Left ventricle myocardium inferior (tissue), 1 donor: Measurements from ENCODE around the gene OR1L6. TPM values are rescaled to one million over a fixed set of nuclear protein-coding genes. Genes with fewer than 3 reads are reported as not detected.

ENCODE experiments used
- DNase-seq: peaks from one replicate; pipeline ENCODE4 v3.0.0-alpha.2; 2020
- H3K27ac ChIP-seq: fragments of 200-600 bp; replicated peaks from 2 replicates; pipeline ENCODE4 v1.8.0; 2021
- H3K27me3 ChIP-seq: fragments of 200-600 bp; 2 replicates; pipeline ENCODE4 v1.8.0; 2021; ENCODE audit warnings: low read depth
- H3K36me3 ChIP-seq: fragments of 200-600 bp; 2 replicates; pipeline ENCODE4 v1.8.0; 2021
- H3K4me1 ChIP-seq: fragments of 200-600 bp; 2 replicates; pipeline ENCODE4 v1.8.0; 2021
- H3K4me3 ChIP-seq: fragments of 200-600 bp; 2 replicates; pipeline ENCODE4 v1.8.0; 2021; ENCODE audit warnings: mild to moderate bottlenecking, moderate library complexity
- H3K9me3 ChIP-seq: fragments of 200-600 bp; replicated peaks from 2 replicates; pipeline ENCODE4 v1.8.0; 2021
- CTCF ChIP-seq: fragments of 200-600 bp; IDR thresholded peaks from 2 replicates; pipeline ENCODE4 v1.8.0; 2021; ENCODE audit warnings: antibody characterized with exemption, mild to moderate bottlenecking, borderline replicate concordance
- intact Hi-C: fragments of 100-400 bp; cut with micrococcal nuclease; formaldehyde crosslinking; loops from one replicate; pipeline ENCODE4 v1.11.0; 2022
- long read RNA-seq: library from polyadenylated mRNA; unstranded; transcript quantifications from one replicate; pipeline ENCODE4 v2.0.0, GENCODE V29; 2021
- total RNA-seq: library from RNA; stranded (reverse); fragmentation: NEBNext Ultra II Directional; extraction: Animal tissue kit (Norgen Biotek cat#: 25700); gene quantifications from one replicate; pipeline ENCODE4 v1.2.1, GENCODE V29; 2021
- donor health status: DM: no; HTN: yes; CAD: no; lungs with severe emphysema.

Gene OR1L6
- total RNA-seq, result not detected
- long read RNA-seq, result 0 reads

GRCh38 chr9:122742003-122742402, at the start of gene OR1L6:
Gene OR1L6, plus strand, starts transcription at chr9:122742303. Its CDS starts 7,545 bp downstream, at chr9:122749848.
- TF ChIP-seq CTCF, result no peak
- no peak for DNase-seq
- H3K4me1 ChIP-seq, result no peaks in the 10 kb centered on the region
- no peak within 1 kb of the TSS for H3K27ac ChIP-seq
- intact Hi-C loops, result no loop called here
- no peak within 1 kb of the TSS for H3K4me3 ChIP-seq
- H3K36me3 ChIP-seq, result no peaks in the 10 kb centered on the region
- H3K27me3 ChIP-seq, result no peaks in the 10 kb centered on the region
- H3K9me3 ChIP-seq, result peaks cover 46% of the 10 kb centered on the region

GRCh38 chr9:122695696-122696095, 46.4 kb upstream of the OR1L6 start:
- no peak overlapping the region for H3K4me3 ChIP-seq
- H3K27ac ChIP-seq, result no peak overlapping the region
- intact Hi-C loops, result no loop called here
- H3K27me3 ChIP-seq, result no peaks in the 10 kb centered on the region
- no peak for TF ChIP-seq CTCF
- H3K36me3 ChIP-seq, result no peaks in the 10 kb centered on the region
- H3K4me1 ChIP-seq, result no peaks in the 10 kb centered on the region
- peaks cover 49% of the 10 kb centered on the region for H3K9me3 ChIP-seq
- DNase-seq, result no peak

- H3K36me3 ChIP-seq, result no peaks in the 10 kb centered on the region
- H3K27ac ChIP-seq, result no peak overlapping the region
- no peak overlapping the region for H3K4me3 ChIP-seq
- no peaks in the 10 kb centered on the region for H3K4me1 ChIP-seq
- H3K9me3 ChIP-seq, result peaks cover 91% of the 10 kb centered on the region
- intact Hi-C loops, result no loop called here
- TF ChIP-seq CTCF, result no peak
- H3K27me3 ChIP-seq, result no peaks in the 10 kb centered on the region
- DNase-seq, result no peak
Measured at GRCh38 chr9:122718038-122718437, 24.1 kb upstream of the OR1L6 start.

- Histone ChIP-seq H3K4me1 (no peaks in the 10 kb centered on the region), H3K9me3 (peaks cover 98% of the 10 kb centered on the region), H3K36me3 (no peaks in the 10 kb centered on the region), H3K4me3 (no peak overlapping the region), H3K27me3 (no peaks in the 10 kb centered on the region), H3K27ac (no peak overlapping the region)
- TF ChIP-seq CTCF, result no peak
- intact Hi-C loops, result no loop called here
- DNase-seq, result no peak
Measured at GRCh38 chr9:122719218-122719617, 22.9 kb upstream of the OR1L6 start.

GRCh38 chr9:122723690-122724089, 18.4 kb upstream of the OR1L6 start, which contains the start of gene OR1L4:
Gene OR1L4, plus strand, starts transcription at chr9:122723990. Its CDS starts 0 bp downstream, at chr9:122723990.
- no peak for DNase-seq
- Histone ChIP-seq H3K36me3 (peaks cover 5% of the 10 kb centered on the region), H3K27me3 (no peaks in the 10 kb centered on the region), H3K9me3 (peaks cover 98% of the 10 kb centered on the region), H3K4me1 (no peaks in the 10 kb centered on the region), H3K27ac (no peak within 1 kb of the TSS), H3K4me3 (no peak within 1 kb of the TSS)
- intact Hi-C loops, result no loop called here
- no peak for TF ChIP-seq CTCF

GRCh38 chr9:122754825-122755224, 12.7 kb downstream of the OR1L6 start:
- H3K27ac ChIP-seq, result no peak overlapping the region
- H3K36me3 ChIP-seq, result no peaks in the 10 kb centered on the region
- H3K9me3 ChIP-seq, result peaks cover 38% of the 10 kb centered on the region
- no peak for TF ChIP-seq CTCF
- no peaks in the 10 kb centered on the region for H3K4me1 ChIP-seq
- no peak overlapping the region for H3K4me3 ChIP-seq
- no peaks in the 10 kb centered on the region for H3K27me3 ChIP-seq
- no peak for DNase-seq
- intact Hi-C loops, result no loop called here
